HAP-1 (cell line): Measurements from ENCODE around the gene CLPTM1L.

Source experiments
- DNase-seq, 2 experiments: peaks; one replicate each; pipeline ENCODE4 v3.0.0-alpha.2; 2016 to 2020; ENCODE audit warnings: low spot score in 2 of 2
- H3K27me3 ChIP-seq: fragments of 250-450 bp; sonication (Bioruptor Pico); 2 replicates; pipeline ENCODE4 v1.5.1; 2020; ENCODE audit warnings: low read depth, mild to moderate bottlenecking, moderate library complexity
- H3K36me3 ChIP-seq: fragments of 250-450 bp; sonication (Bioruptor Pico); replicated peaks from 2 replicates; pipeline ENCODE4 v1.5.1; 2020; ENCODE audit warnings: mild to moderate bottlenecking
- H3K4me1 ChIP-seq: fragments of 250-450 bp; sonication (Bioruptor Pico); 2 replicates; pipeline ENCODE4 v1.5.1; 2020; ENCODE audit warnings: mild to moderate bottlenecking
- H3K4me3 ChIP-seq: fragments of 250-450 bp; sonication (Bioruptor Pico); 2 replicates; pipeline ENCODE4 v1.5.1; 2020; ENCODE audit warnings: mild to moderate bottlenecking, moderate library complexity
- H3K9me3 ChIP-seq: fragments of 250-450 bp; sonication (Bioruptor Pico); 2 replicates; pipeline ENCODE4 v1.5.1; 2020; ENCODE audit warnings: mild to moderate bottlenecking, moderate library complexity
- in situ Hi-C: fragments of 300-500 bp; cut with MboI; formaldehyde crosslinking; loops from 3 replicates; pipeline ENCODE4 v1.14.3; 2020; ENCODE audit warnings: low sequenced_read_pairs, inconsistent platforms, mixed read lengths

The CLPTM1L gene

DNA sequence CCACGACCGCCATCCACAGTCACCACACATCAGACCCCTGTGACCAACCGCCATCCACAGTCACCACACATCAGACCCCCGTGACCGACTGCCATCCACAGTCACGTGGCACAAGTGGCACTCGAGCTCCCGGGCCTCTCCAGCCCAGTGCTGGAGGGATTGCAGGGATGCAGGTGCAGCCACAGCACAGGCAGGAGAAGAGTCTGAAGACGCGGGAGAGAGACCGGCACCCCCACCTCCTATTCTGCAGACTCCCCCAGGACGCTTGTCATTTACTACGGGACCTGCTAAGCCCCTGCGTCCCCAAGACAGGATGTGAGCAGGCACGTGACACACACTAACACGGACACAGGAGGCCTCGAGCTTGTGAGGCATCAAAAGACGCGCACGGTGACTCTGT lies 71.2 kb downstream of the CLPTM1L start:
- in situ Hi-C loops: no loop called here
- no peak for DNase-seq
- H3K4me3 ChIP-seq: no peak overlapping the region
- H3K27me3 ChIP-seq: no peaks in the 10 kb centered on the region
- H3K36me3 ChIP-seq: peaks cover 13% of the 10 kb centered on the region
- no peaks in the 10 kb centered on the region for H3K4me1 ChIP-seq
- H3K9me3 ChIP-seq: no peaks in the 10 kb centered on the region

DNA sequence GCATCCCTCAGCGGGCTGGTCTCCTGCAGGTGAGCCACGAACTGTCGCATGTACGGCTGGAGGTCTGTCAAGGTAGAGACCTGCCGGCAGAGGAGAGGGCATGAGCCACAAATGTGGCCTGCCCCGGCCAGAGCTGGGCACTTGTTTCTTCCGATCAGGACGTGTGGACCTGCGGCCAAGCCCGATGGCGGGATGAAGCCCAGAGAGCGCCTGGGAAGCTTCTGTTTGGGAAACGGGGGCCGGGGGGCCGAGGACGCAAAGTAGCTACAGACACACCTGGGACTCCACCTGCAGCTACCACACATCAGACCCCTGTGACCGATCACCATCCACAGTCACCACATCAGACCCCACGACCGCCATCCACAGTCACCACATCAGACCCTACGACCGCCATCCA lies 72.7 kb downstream of the CLPTM1L start:
- no peak overlapping the region for H3K4me3 ChIP-seq
- no peak for DNase-seq
- in situ Hi-C loops: no loop called here
- H3K9me3 ChIP-seq: no peaks in the 10 kb centered on the region
- H3K27me3 ChIP-seq: no peaks in the 10 kb centered on the region
- no peaks in the 10 kb centered on the region for H3K4me1 ChIP-seq
- H3K36me3 ChIP-seq: peaks cover 6% of the 10 kb centered on the region

DNA sequence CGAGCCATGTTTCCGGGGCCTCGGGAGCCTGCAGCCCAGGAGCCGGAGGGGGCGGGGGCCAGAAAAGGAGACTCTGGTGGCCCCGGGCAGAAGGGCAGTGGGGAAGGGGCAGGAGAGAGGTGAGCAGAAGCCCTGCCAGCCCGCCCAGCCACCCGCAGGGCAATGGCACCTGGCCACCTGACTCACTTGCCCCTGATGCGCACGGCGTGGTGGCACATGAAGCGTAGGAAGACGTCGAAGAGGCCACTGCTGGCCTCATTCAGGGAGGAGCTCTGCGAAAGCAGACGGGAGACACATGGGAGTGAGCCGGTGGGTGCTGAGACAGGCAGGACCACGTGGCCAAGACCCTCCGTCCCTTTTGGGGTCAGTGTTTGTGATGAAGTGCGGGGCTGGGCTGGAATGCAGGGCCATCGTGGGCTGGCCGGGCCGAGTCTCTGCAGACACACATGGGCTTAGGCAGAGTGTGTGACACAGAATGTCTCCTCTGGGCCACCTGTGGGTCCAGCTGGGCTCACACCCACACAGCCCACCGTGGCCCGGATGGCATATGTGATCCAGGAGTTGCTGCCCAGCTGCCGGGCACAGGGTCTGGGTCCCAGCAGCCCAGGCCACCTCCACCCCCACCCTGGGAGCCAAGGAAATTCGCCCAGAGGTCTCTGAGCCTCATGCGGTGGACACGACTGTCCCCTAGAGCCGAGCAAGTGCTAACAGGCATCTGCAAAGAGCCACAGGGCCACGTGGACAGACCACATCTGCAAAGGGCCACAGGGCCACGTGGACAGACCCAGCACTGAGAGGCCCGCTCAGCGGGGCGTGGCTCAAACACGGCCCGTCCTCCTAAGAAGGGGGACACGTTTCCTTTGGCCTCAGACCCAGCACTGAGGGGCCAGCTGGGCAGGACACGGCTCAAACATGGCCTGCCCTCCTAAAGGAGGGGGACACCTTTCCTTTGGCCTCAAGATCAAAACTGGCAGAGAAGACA lies 73.7 kb downstream of the CLPTM1L start:
- in situ Hi-C loops: no loop called here
- peaks cover 8% of the 10 kb centered on the region for H3K36me3 ChIP-seq
- no peak overlapping the region for H3K4me3 ChIP-seq
- H3K27me3 ChIP-seq: no peaks in the 10 kb centered on the region
- no peaks in the 10 kb centered on the region for H3K4me1 ChIP-seq
- DNase-seq: no peak
- H3K9me3 ChIP-seq: no peaks in the 10 kb centered on the region

DNA sequence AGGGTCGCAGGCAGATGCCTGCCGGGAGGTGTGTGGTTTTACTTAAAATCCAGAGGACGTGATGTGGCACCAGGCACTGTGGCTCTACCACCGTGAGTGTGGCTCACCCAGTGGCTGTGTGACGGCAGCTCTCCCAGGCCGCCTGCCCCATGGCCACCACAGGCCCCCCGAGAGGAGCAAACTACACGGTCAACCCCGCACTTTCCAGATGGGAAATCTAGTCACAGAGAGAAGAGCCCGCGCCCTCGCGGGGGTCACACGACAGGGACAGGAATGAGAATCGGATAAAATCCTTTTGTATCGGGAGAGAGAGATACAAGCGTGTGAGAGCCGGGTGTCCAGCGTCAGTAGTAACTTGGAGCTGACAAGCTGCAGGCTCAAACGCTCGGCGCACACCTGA lies 74.5 kb downstream of the CLPTM1L start:
- H3K36me3 ChIP-seq: peaks cover 11% of the 10 kb centered on the region
- H3K9me3 ChIP-seq: no peaks in the 10 kb centered on the region
- H3K4me3 ChIP-seq: no peak overlapping the region
- in situ Hi-C loops: no loop called here
- no peaks in the 10 kb centered on the region for H3K4me1 ChIP-seq
- DNase-seq: no peak
- no peaks in the 10 kb centered on the region for H3K27me3 ChIP-seq

DNA sequence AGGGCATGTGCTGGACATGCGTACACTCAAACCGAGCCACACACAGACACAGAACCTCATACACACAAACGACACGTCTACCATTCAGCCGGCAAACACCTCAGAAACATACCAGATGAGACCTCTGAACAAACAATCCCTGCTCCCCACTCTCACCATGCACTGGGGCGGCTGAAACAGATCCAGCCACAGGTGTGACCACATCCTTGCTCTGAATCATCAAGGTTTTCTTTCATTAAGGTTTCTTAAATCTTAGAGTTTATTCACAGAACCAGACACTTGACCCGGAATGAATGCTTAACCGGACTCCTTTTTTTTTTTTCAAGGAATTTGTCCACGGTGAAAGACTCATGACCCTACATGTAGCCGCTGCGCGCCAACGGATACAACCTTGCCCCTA lies 76.2 kb downstream of the CLPTM1L start:
- H3K9me3 ChIP-seq: no peaks in the 10 kb centered on the region
- H3K4me1 ChIP-seq: no peaks in the 10 kb centered on the region
- H3K36me3 ChIP-seq: peaks cover 8% of the 10 kb centered on the region
- H3K4me3 ChIP-seq: no peak overlapping the region
- in situ Hi-C loops: no loop called here
- no peak for DNase-seq
- H3K27me3 ChIP-seq: no peaks in the 10 kb centered on the region

DNA sequence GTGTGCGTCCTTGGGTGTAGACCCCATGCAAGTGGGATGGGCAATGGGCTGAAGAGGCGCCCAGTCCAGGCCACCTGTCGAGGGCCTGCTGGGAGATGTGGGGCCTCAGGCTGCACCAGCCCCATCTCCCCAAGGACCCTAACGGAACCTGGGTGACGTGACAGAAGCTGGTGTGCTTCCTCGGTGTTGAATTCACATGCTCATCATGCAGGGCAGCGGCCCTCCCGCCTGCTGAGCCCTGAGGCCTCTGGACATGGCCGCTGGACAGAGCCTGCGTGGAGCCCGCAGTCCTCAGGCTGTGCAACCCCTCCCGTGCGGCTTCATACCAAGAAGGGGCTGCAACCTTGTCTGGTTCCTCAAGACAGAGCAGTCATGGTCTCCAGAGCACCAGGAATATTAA lies 76.8 kb downstream of the CLPTM1L start:
- no peak for DNase-seq
- no peak overlapping the region for H3K4me3 ChIP-seq
- in situ Hi-C loops: no loop called here
- H3K36me3 ChIP-seq: peaks cover 8% of the 10 kb centered on the region
- no peaks in the 10 kb centered on the region for H3K4me1 ChIP-seq
- H3K9me3 ChIP-seq: no peaks in the 10 kb centered on the region
- H3K27me3 ChIP-seq: no peaks in the 10 kb centered on the region
